Fibroblast of lung (primary cell): ENCODE measurements around the gene MYLK. TPM values are rescaled to one million over a fixed set of nuclear protein-coding genes. Genes with fewer than 3 reads are reported as not detected.

Experiments used
- DNase-seq, 2 donors: peaks; one replicate each; pipeline versions ENCODE4 v3.0.0 to v3.0.0-alpha.2; 2010; ENCODE audit warnings: low read depth in 2 of 2
- H2AFZ ChIP-seq: 2 replicates; pipeline ENCODE4 v1.5.1; 2012; ENCODE audit warnings: low read length, control low read depth, inconsistent platforms
- H3K27ac ChIP-seq: 2 replicates; pipeline ENCODE4 v1.5.1; 2011; ENCODE audit warnings: low read length, control low read depth; ENCODE audit not compliant: insufficient read depth
- H3K27me3 ChIP-seq: 2 replicates; pipeline ENCODE4 v1.5.1; 2011; ENCODE audit warnings: mild to moderate bottlenecking, low read length; ENCODE audit not compliant: control insufficient read depth, insufficient read depth
- H3K36me3 ChIP-seq: 2 replicates; pipeline ENCODE4 v1.5.1; 2011; ENCODE audit warnings: low read length; ENCODE audit not compliant: control insufficient read depth, insufficient read depth
- H3K4me1 ChIP-seq: 2 replicates; pipeline ENCODE4 v1.5.1; 2011; ENCODE audit warnings: low read length; ENCODE audit not compliant: control insufficient read depth, insufficient read depth; ENCODE audit errors: extremely low read depth
- H3K4me2 ChIP-seq: 2 replicates; pipeline ENCODE4 v1.5.1; 2011; ENCODE audit warnings: low read length, control low read depth; ENCODE audit not compliant: insufficient read depth; ENCODE audit errors: extremely low read depth
- H3K4me3 ChIP-seq, 4 experiments: fragments of 200-600 bp in 1 of 4; sonication (generic) in 1 of 4; replicated peaks in 1 of 4; 2 replicates each; pipeline ENCODE4 v1.5.1; 2011 to 2016; ENCODE audit warnings: low read length in 4 of 4, low read depth in 3 of 4, mild to moderate bottlenecking in 3 of 4, control low read depth in 2 of 4, inconsistent platforms in 1 of 4, mixed read lengths in 1 of 4; ENCODE audit not compliant: insufficient read depth in 1 of 4; ENCODE audit errors: control extremely low read depth in 1 of 4
- H3K79me2 ChIP-seq: 2 replicates; pipeline ENCODE4 v1.5.1; 2012; ENCODE audit warnings: mild to moderate bottlenecking, low read length, inconsistent platforms; ENCODE audit not compliant: control insufficient read depth, insufficient read depth
- H3K9ac ChIP-seq: 2 replicates; pipeline ENCODE4 v1.5.1; 2011; ENCODE audit warnings: mild to moderate bottlenecking, low read length, control low read depth; ENCODE audit not compliant: insufficient read depth
- H3K9me3 ChIP-seq: 2 replicates; pipeline ENCODE4 v1.5.1; 2012; ENCODE audit warnings: low read depth, low read length; ENCODE audit not compliant: control insufficient read depth, insufficient read depth
- H4K20me1 ChIP-seq: 2 replicates; pipeline ENCODE4 v1.5.1; 2011; ENCODE audit warnings: low read length; ENCODE audit not compliant: control insufficient read depth, insufficient read depth; ENCODE audit errors: extremely low read depth
- EZH2 ChIP-seq: IDR thresholded peaks from 2 replicates; pipeline ENCODE4 v1.5.1; 2012; ENCODE audit warnings: low read length, control low read depth, mild to moderate bottlenecking; ENCODE audit errors: missing control alignments
- polyA plus RNA-seq, 2 donors: library from polyadenylated mRNA; depleted of rRNA in 1 of 2; stranded (reverse) in 1 of 2; unstranded in 1 of 2; fragments of >200 nt; gene quantifications; 2 replicates each; pipeline ENCODE4 v1.2.1, GENCODE V29; 2011 to 2012; ENCODE audit warnings: missing spikeins in 1 of 2
- total RNA-seq: library from RNA; depleted of rRNA; stranded (reverse); fragments of >200 nt; gene quantifications from 2 replicates; pipeline ENCODE4 v1.2.1, GENCODE V29; 2014
- TF ChIP-seq, protein P1 (sequence below), 2 donors: IDR thresholded peaks in 1 of 2; conservative IDR thresholded peaks in 1 of 2; 1 replicate in 1 of 2; 2 replicates in 1 of 2; pipeline ENCODE4 v1.5.1; 2011 to 2012; ENCODE audit warnings: low read length in 2 of 2, control low read depth in 1 of 2, inconsistent platforms in 1 of 2, low read depth in 1 of 2, mild to moderate bottlenecking in 1 of 2

Gene MYLK
- total and polyA plus RNA-seq, 2 donors (not counting 1 experiment from before 2014, with no cell fraction given) = 918 to 941 TPM

DNA sequence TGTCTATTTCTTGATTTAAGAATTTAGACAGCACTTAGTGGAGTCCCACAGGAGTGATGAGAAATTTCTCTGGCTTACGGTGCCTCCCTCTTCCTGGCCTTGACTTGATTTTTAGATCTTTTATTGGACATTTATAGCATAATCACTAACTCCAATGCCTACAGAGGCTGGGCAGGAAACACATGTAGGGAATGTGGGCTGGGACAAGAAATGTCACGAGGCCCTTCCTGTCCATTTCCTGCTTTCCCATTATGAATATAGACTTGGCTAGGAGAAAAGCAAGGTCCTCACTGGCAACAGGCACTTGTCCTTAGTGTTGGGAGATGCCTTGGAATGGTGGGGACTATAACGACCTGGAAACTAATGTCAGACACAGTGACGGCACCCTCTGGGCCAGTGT lies 100.3 kb downstream of the MYLK start:
- TF ChIP-seq EZH2 = no peak
- TF ChIP-seq, protein P1, sequence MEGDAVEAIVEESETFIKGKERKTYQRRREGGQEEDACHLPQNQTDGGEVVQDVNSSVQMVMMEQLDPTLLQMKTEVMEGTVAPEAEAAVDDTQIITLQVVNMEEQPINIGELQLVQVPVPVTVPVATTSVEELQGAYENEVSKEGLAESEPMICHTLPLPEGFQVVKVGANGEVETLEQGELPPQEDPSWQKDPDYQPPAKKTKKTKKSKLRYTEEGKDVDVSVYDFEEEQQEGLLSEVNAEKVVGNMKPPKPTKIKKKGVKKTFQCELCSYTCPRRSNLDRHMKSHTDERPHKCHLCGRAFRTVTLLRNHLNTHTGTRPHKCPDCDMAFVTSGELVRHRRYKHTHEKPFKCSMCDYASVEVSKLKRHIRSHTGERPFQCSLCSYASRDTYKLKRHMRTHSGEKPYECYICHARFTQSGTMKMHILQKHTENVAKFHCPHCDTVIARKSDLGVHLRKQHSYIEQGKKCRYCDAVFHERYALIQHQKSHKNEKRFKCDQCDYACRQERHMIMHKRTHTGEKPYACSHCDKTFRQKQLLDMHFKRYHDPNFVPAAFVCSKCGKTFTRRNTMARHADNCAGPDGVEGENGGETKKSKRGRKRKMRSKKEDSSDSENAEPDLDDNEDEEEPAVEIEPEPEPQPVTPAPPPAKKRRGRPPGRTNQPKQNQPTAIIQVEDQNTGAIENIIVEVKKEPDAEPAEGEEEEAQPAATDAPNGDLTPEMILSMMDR (conservative IDR thresholded peaks at IDR 0.05 in 1 of 2, IDR thresholded peaks at IDR 0.05 in 1 of 2; ENCODE audit: low read depth in 1 of 2, low read length in 2 of 2) = no peak
- Histone ChIP-seq H3K79me2 (peaks cover 21% of the 10 kb centered on the region), H3K9ac (no peak overlapping the region), H3K36me3 (peaks cover 16% of the 10 kb centered on the region), H3K4me3 (no peak overlapping the region), H3K4me1 (peaks cover 37% of the 10 kb centered on the region), H3K4me2 (no peak overlapping the region), H3K27ac (no peak overlapping the region), H3K27me3 (no peaks in the 10 kb centered on the region), H4K20me1 (no peaks in the 10 kb centered on the region), H3K9me3 (no peaks in the 10 kb centered on the region), H2AFZ (no peak overlapping the region)
- no peak for DNase-seq

DNA sequence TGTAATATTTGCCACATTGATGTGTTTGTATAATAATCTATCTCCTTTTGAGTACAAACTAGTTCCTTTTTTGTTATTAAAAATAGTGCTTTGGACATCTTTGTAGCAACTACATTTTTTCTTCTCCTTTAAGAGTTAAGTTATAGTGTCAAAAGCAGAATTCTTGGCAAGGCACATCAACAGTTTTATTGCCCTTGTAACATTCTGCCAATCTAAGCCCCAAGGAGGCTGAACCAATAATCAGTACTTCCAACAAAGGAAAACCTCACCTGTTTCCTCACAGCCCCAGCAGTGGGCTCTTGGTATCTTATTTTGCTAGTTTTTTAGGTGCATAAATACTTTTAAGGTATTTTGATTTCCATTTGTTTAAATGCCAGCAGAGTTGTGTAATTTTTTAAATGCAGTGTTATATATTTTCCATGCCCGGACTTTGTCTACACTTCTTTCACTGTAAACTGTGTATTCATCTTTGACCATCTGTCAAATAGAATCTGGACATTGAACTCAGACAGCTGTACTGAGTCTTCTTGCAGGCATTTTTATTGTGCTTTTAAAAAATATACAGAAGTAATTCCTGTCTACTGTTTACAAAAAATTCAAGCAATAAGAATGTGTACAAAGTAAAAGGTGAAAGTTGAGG lies 101.0 kb downstream of the MYLK start:
- TF ChIP-seq, protein P1 (conservative IDR thresholded peaks at IDR 0.05 in 1 of 2, IDR thresholded peaks at IDR 0.05 in 1 of 2; ENCODE audit: low read depth in 1 of 2, low read length in 2 of 2) = no peak
- TF ChIP-seq EZH2 = no peak
- no peaks in the 10 kb centered on the region for H3K27me3 ChIP-seq
- H3K79me2 ChIP-seq = peaks cover 24% of the 10 kb centered on the region
- peaks cover 37% of the 10 kb centered on the region for H3K4me1 ChIP-seq
- H4K20me1 ChIP-seq = no peaks in the 10 kb centered on the region
- peak in 1 of 2 donors; percentile 37 for DNase-seq
- H3K27ac ChIP-seq = no peak overlapping the region
- peaks cover 19% of the 10 kb centered on the region for H3K36me3 ChIP-seq
- no peak overlapping the region for H3K9ac ChIP-seq
- H3K9me3 ChIP-seq = no peaks in the 10 kb centered on the region
- no peak overlapping the region for H2AFZ ChIP-seq
- H3K4me3 ChIP-seq = no peak overlapping the region
- peak overlapping the region; percentile 44 for H3K4me2 ChIP-seq

DNA sequence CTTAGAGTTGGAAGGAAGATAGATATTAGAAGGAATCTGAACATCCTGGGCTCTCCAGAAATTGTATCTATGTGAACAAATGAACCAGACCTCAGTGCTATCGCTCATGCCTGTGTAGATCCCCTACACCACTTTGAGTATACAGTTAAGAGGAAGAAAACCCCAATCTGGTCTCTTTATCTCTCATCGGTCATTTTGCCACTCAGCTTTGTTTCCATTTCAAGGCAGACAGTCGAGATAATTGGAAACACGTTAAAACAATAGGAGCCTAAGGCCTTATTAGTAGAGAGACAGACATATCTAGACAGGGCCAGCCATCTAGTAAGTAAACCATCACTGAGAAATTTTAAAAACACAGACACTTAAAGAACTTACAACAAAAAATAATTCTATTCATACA lies 101.6 kb downstream of the MYLK start:
- Histone ChIP-seq H3K4me2 (no peak overlapping the region), H3K9me3 (no peaks in the 10 kb centered on the region), H4K20me1 (no peaks in the 10 kb centered on the region), H3K9ac (no peak overlapping the region), H3K27me3 (no peaks in the 10 kb centered on the region), H3K79me2 (peaks cover 27% of the 10 kb centered on the region), H3K27ac (no peak overlapping the region), H2AFZ (no peak overlapping the region), H3K4me1 (peaks cover 38% of the 10 kb centered on the region), H3K4me3 (no peak overlapping the region), H3K36me3 (peaks cover 18% of the 10 kb centered on the region)
- TF ChIP-seq, protein P1 (conservative IDR thresholded peaks at IDR 0.05 in 1 of 2, IDR thresholded peaks at IDR 0.05 in 1 of 2; ENCODE audit: low read depth in 1 of 2, low read length in 2 of 2) = no peak
- no peak for TF ChIP-seq EZH2
- DNase-seq = no peak
